Caki2 (cell line): ENCODE measurements around the gene DPYSL4. TPM values are rescaled to one million over a fixed set of nuclear protein-coding genes. Genes with fewer than 3 reads are reported as not detected.

Experiments
- DNase-seq: peaks from one replicate; pipeline ENCODE4 v3.0.0-alpha.2; 2015; ENCODE audit warnings: low read depth
- in situ Hi-C: cut with HindIII; loops from 2 replicates; pipeline ENCODE4 v1.10.0; 2016; ENCODE audit warnings: low sequenced_read_pairs, low pct_unique_long_range_greater_than_20kb, mixed read lengths
- total RNA-seq: library from RNA; depleted of rRNA; stranded (reverse); fragments of >200 nt; shearing (Covaris generic); gene quantifications from 2 replicates; pipeline ENCODE4 v1.2.3, GENCODE V29; 2014; ENCODE audit warnings: low replicate concordance

Gene DPYSL4
- total RNA-seq, 1 experiment from 2014 or later: 0.14 TPM

DNA sequence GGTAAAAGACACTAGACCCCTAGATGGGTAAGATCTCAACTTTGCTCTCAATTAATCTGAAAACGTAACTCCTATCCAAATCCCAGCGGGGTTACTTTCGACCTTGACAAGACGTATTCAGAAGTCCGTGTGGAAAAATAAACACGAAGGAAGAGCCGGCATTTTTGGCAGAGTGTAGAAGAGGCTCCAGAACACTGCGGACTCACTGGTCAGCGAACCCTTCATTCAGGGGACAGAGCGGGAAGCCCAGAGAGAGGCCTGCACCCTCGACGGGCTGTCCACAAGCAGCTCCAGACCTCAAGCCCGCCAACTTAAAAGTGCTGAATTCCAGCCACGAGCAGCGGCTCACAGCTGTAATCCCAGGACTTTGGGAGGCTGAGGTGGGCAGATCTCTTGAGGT is 54.7 kb downstream of the DPYSL4 start:
- in situ Hi-C loops: no loop called here
- DNase-seq: no peak

- in situ Hi-C loops: no loop called here
- no peak for DNase-seq
Measured at GRCh38 chr10:132242103-132242840, 55.5 kb downstream of the DPYSL4 start.

- DNase-seq: no peak
- in situ Hi-C loops: no loop called here
Measured at GRCh38 chr10:132243141-132243540, 56.4 kb downstream of the DPYSL4 start.

GRCh38 chr10:132243626-132244025 is 56.9 kb downstream of the DPYSL4 start:
- in situ Hi-C loops: no loop called here
- DNase-seq: no peak

GRCh38 chr10:132245056-132245455 is 58.3 kb downstream of the DPYSL4 start:
- in situ Hi-C loops: no loop called here
- DNase-seq: no peak

- in situ Hi-C loops: no loop called here
- DNase-seq: no peak
Measured at GRCh38 chr10:132246296-132246695, 59.5 kb downstream of the DPYSL4 start.

DNA sequence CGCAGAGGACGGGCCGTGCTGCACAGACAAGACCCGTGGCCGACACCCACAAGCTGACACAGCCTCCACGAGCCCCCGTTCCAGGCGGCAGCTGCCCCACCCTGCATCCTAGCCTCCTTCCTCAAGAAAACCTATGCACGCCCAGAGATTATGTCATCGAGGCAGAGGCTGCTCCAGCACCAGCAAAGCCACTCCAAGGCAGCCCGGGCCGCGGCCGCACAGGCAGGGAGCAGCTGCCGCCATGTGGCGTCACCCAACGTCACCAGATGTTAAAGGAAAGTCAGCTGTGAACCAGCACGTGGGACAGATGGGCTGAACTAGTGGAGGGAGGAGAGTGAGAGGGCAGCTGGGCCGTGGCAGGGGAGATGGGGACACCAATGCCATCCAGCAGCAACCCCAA is 61.2 kb downstream of the DPYSL4 start:
- in situ Hi-C loops: no loop called here
- no peak for DNase-seq

DNA sequence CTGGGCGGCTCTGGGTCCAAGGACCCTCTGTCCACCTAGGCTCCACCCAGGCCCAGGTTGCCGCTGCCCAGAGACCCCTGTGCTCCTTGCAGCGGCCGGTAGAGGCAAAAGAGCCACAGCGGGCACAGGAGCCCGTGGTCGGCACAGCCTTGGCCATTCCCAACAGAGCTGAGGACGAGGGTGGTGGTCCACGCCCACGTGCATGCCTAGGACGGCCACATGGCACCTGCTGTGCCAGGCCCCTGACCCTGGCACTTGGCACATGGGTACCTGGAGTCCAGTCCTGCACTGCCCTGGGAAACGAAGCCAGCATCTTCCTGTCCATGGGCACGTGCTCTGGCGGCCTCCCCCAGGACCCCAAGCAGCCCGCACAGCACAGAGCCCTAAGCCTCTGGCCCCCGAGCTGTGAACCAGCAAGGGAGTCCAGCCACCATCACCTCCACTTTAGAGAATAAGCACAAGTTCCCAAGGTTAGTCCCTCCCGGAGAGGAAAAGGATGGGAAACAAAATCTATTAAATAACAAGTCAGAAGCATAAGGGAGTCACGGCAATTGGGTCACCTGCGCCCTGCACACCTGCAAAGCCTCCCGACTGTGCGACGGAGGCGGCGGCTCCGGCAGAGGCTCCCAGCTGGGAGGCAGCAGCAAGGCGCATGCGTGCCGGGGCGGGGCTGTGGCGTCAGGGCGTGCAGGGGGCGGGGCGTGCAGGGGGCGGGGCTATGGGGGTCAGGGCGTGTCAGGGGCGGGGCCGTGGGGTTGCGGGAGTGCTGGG is 61.9 kb downstream of the DPYSL4 start:
- in situ Hi-C loops: no loop called here
- DNase-seq: no peak

- no peak for DNase-seq
- in situ Hi-C loops: no loop called here
Measured at GRCh38 chr10:132249226-132249724, 62.5 kb downstream of the DPYSL4 start.

DNA sequence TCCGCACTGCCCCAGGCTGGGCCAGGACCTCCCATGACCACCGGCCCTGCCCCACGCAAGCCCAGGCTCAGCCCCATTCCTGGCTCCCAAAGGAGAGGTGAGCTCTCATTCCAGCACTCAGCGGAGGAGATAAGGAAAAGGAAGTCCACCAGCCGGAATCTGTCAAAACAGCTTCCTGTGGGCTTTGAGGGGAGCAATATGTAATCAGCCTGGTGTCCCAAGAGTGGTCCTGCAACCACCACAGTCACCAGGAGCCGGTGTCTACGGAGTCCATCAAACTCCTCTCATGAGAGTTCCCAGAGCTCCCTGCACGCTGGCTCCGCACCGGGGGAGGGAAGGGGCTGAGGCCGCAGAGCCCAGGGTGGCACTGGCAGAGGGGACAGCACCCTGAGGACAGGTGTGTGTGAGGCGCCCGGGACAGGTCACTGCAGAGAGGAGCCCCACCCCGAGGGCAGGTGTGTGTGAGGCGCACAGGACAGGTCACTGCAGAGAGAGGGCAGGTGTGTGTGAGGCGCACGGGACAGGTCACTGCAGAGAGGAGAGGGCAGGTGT is 63.2 kb downstream of the DPYSL4 start:
- in situ Hi-C loops: no loop called here
- no peak for DNase-seq

DNA sequence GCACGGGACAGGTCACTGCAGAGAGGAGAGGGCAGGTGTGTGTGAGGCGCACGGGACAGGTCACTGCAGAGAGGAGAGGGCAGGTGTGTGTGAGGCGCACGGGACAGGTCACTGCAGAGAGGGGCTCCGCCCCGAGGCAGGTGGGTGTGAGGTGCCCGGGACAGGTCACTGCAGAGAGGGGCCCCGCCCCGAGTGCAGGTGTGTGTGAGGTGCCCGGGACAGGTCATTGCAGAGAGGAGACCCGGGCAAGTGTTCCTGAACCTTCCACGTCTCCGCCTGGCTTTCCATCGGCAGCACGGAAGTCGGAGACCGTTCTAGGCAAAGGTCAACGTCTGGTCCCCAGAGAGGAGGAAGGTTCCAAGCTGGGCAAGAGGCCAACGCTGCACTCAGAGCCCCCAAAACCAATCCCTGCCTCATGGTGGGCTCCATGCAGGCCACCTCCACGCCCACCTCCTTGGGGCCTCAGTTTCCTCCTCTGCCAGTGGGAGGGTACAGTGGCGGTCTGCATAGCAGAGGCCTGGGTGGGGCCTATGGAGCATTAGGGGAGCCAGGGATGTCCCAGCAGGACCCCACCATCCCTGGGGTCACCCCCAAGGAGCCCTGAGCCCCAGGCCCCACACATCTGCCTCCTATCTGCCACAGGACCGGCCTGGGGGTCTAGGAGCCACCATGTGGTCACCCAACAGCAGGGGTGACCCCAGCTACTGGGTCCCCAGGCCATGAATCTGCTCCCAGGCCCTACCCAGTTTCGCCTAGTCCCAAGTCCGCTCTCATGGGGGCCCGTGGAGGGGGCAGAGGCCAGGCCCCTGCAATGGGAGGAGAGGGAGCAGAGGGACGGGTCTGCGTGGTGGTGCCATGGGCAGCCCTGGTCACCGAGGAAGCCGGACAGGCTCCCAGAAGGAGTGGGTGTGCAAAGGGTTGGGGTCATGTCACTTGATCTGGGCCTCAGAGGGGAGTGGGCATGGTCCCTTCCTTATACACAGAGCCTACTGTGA is 64.0 kb downstream of the DPYSL4 start:
- no peak for DNase-seq
- in situ Hi-C loops: no loop called here

GRCh38 chr10:132251928-132252327 is 65.2 kb downstream of the DPYSL4 start:
- in situ Hi-C loops: no loop called here
- no peak for DNase-seq

- in situ Hi-C loops: no loop called here
- DNase-seq: no peak
Measured at GRCh38 chr10:132252412-132252811, 65.7 kb downstream of the DPYSL4 start.

DNA sequence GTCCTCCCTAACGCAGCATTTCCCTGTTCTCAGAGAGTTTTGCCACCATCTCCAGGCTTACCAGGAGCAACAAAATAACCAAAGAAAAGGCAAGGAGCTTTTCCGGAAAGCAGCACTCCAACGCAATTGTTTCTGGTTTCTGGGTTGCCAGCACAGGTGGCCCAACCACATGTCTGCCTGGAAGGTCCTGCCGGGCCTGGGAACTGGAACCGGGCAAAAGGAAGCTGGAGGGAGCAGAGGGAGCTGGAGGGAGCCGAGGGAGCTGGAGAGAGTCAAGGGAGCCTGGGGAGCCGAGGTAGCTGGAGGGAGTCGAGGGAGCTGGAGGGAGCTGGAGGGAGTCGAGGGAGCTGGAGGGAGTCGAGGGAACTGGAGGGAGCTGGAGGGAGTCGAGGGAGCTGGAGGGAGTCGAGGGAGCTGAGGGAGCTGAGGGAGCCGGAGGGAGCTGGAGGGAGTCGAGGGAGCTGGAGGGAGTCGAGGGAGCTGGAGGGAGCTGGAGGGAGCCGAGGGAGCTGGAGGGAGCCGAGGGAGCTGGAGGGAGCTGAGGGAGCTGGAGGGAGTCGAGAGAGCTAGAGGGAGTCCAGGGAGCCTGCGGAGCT is 66.4 kb downstream of the DPYSL4 start:
- DNase-seq: no peak
- in situ Hi-C loops: no loop called here

DNA sequence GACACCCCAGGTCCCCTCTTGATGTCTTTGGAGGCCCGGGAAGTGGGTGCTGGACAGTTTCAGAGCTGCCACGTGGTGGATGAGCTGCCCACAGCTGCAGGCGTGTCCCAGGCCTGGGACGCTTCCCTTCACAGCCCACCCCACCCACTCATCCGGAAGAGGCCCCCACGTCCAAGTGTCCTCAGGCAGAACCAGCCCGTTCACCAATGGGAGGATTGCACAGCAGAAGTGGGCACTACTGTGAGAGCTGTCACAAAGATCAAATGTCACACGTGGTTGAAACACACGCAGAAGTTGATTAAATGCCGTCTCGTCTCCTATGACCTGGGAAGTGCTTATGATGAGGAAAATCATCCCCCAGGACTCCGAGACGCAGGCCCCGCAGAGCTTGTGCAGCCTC is 68.1 kb downstream of the DPYSL4 start:
- in situ Hi-C loops: no loop called here
- DNase-seq: no peak
